ENCODE measurements around the gene DENND1A. TPM values are rescaled to one million over a fixed set of nuclear protein-coding genes. Genes with fewer than 3 reads are reported as not detected.

DENND1A gene
- total RNA-seq, 1 donor from 2014 or later, result 13.6 TPM

DNA sequence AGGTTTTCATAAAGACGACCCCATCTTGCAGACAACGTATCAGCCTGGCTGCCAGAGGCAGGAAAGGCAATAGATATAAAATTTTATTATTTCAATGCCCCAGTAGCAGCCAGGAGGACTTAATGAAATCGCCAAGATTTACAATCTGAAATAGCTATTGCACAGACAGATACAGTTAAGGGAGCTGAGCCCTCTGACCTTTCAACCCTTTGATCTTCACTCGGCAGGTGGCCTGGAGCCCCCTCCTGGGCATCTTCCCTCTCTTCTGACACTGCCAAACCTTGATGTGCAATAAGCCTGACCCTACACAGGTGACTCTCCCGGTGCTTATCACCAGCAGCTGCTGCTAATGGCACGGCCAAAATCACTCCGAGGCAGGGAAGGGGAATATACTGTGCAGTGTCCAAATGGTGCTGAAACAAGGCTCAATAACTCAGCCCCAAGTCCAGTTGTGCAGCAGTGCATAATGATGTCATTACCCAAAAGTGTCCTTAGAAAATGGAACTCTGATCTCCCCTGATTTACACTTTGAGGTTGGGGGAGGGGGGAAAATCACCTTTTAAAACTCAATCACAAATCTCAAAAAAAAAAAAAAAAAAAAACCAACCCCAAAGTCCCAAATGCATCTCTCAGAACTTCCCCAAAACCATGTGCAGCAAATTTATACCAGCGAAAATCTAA is 331.9 kb downstream of the DENND1A start:
- DNase-seq (ENCODE audit: missing footprints), result no peak
- no peak for ATAC-seq
- intact Hi-C loops (cut with DNase I), result no loop called here

DNA sequence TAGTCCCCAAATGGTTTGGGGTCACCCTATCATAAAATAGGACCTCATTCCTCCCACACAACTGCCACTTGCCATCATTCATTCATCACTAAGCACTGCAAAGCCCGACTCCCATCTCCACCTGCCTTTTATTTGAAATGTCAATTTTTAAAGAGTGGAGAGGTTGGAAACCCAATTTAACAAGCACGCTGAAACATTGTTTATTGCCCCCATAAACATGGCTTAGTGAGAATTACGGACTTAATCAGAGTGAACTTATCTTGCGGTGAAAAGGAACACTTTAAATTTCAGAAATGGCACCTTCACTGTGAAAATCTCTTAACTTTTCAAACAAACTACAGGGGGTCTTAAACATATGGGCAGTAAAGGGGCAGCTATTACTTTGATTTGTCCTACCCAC is 332.9 kb downstream of the DENND1A start:
- DNase-seq (ENCODE audit: missing footprints) (no peak), ATAC-seq (no peak)
- intact Hi-C loops (cut with DNase I), result no loop called here

DNA sequence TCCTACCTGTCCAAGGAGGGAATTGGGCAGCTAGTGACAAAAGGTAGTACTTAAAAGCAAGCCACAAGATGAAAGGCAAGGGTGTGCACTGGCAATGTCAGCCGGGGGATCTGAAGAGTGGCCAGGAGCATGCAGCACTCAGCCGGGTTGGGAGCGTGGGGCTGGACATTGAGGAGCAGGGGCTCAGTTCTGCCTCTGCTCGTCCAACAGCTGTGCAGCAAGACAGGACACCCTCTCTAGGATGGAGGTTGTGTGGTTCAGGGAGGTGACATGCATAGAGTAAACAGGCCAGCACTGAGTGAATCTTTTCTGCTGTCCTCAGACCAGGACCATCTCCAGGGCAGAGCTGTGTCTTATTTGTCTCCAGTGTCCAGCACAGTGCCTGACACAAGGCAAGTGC is 338.6 kb downstream of the DENND1A start:
- no peak for ATAC-seq

GRCh38 chr9:123590499-123590898 is 339.4 kb downstream of the DENND1A start:
- DNase-seq (ENCODE audit: missing footprints) (no peak), ATAC-seq (no peak)
- intact Hi-C loops (cut with DNase I), result no loop called here

More for the DNA sequence above, 338.6 kb downstream of the DENND1A start:
- DNase-seq (ENCODE audit: missing footprints), result no peak
- intact Hi-C loops (cut with DNase I), result no loop called here

DNA sequence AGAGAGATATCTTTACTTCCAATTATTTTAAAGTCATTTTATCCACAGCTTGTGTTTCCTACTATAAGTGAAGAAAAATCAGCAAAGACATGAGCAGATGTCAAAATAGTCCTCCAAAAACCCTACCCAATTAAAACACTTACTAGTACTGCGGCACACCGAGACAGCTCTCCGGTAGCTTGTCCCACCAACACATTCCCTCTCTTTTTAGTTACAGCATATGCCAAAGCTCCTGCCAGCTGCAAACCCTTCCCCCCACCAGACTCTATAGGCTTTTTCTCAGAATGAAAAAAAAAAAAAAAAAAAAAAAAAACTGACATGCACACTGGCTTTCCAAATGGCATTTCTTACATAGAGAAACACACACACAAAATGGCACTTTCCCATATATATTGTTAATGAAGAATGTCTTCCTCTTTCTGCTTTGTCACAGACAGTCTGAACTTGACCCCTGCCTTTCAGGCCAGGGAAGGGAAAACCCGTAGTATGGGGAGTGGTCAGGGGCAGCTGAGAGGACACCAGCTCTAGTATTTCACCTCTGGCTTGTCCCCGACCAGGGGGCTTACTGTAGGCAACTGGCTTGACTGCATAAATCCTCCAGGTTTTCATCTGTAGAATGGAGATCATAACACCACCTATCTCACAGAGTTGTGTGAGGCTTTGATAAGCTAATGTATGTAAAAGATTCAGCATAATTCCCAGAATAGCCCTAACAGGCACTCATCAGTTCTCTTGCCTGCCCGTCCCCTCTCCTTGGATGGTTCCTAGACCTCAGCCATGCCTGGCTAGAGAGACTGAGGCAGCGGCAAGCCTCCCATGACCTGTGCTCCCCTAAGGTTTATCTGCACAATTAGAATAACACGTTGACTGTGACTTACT is 340.3 kb downstream of the DENND1A start:
- DNase-seq (ENCODE audit: missing footprints), result no peak
- intact Hi-C loops (cut with DNase I), result no loop called here

DNA sequence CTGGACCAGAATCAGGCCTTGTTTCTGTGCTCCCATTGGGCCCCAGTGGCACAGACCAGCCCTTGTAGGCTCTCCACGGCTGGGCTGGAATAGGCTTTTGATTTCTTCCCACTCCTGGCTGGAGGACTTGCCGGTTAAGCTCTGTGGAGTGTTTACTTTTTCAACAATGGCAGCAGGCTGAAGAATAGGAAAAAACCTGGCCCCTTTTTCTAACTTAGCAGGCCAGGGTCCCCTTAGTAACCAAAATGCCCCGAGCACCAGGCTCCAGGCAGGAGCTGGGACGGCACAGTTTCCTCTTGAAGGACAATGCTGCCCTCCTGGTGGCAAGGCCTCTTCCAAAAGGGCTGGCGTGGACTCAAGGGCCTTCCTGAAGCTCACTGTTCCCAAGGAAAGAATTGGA is 343.7 kb downstream of the DENND1A start:
- intact Hi-C loops (cut with DNase I), result no loop called here
- DNase-seq (ENCODE audit: missing footprints) (no peak), ATAC-seq (no peak)

More for the DNA sequence above, 340.3 kb downstream of the DENND1A start:
- ATAC-seq, result no peak

GRCh38 chr9:123584202-123585176 is 345.4 kb downstream of the DENND1A start:
- intact Hi-C loops (cut with DNase I), result no loop called here
- no peak for ATAC-seq

DNA sequence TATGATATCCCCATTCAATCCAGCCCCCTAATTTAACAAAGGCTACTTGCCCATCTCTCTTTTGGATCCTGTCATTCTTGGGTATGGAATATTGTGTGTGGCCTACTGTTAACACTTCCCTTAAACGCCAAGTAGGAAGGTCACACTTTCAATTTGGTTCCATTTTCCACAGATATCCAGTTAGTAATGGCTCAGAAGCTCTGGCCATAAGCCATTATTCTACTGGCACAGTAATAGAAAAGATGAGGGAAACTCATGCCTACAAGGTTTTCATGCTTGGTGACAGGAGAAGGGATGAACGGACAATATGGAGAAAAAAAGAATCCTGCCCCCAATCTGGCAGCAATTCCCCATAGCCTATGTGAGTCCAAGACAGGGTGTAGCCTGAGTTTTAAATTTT is 346.3 kb downstream of the DENND1A start:
- intact Hi-C loops (cut with DNase I), result no loop called here
- DNase-seq (ENCODE audit: missing footprints) (no peak), ATAC-seq (no peak)

More at GRCh38 chr9:123584202-123585176, 345.4 kb downstream of the DENND1A start:
- no peak for DNase-seq (ENCODE audit: missing footprints)

DNA sequence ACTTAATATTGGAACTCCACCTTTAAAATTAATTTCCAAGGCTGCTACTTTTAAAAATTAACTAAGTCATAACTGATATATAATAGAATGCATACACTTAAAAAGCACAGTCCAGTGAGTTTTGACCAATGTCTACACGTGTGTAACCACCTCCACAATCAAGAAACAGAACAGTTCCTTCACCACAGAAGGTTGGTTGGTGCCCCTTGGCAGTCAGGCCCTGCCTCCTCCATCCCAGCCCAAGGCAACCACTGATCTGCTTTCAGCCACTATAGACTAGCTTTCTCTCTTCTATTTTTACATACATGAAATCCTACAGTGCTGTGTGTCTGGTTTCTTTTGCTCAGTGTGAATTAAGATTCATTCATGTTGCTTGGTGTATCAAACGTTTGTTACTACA is 358.7 kb downstream of the DENND1A start:
- ATAC-seq, result no peak
- no peak for DNase-seq (ENCODE audit: missing footprints)
- intact Hi-C loops (cut with DNase I), result no loop called here

DNA sequence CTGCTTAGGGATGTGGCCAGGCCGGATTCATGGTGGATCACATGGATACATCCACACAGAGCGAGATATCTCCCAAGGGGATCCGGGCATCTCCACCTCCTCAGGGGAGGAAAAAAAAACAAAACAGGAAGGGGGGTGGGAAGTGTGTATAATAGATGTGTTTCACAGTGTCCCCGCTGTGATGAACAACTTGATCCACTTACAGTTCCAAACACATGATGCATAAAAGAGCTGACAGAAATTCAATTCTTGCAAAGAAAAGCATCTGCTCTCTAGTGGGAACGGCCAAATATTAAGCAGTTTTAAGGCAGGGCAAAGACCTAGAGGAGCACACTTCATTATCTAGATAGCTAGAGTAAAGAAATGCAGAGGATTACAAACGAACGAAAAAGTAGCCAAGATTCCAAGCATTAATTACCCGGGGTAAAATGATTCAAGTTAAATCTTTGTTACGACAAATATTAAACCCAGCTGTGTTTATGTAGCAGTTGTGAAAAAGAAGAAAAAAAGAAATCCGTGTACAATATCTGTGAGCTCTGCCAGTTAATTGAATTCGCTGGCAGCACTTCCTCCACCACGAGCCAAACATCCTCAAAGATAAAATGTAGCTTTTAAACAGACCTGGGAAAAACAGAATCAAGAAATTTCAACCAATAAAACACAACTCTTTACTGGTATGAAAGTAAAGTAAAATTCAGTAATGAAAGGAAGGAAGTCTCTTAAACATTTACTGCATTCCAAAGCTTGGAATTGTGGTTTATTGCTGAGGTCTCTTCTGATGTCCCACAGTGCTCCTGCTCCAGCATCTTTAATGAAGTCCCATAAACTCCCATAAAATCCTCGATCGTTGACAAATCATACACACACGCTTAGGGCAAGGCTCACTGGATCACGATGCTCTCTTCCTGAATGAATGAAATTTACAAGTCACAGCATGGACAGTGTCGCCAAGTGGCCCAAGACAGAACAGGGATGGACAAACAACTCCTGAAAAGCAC is 360.9 kb downstream of the DENND1A start:
- peak; percentile 88 for ATAC-seq
- no peak for DNase-seq (ENCODE audit: missing footprints)
- intact Hi-C loops (cut with DNase I), result no loop called here

- intact Hi-C loops (cut with DNase I), result no loop called here
- DNase-seq (ENCODE audit: missing footprints), result no peak
- ATAC-seq, result no peak
These were observed 362.9 kb downstream of the DENND1A start for GRCh38 chr9:123567013-123567412.

GRCh38 chr9:123564652-123565051 is 365.3 kb downstream of the DENND1A start:
- intact Hi-C loops (cut with DNase I), result no loop called here
- ATAC-seq (no peak), DNase-seq (ENCODE audit: missing footprints) (no peak)

DNA sequence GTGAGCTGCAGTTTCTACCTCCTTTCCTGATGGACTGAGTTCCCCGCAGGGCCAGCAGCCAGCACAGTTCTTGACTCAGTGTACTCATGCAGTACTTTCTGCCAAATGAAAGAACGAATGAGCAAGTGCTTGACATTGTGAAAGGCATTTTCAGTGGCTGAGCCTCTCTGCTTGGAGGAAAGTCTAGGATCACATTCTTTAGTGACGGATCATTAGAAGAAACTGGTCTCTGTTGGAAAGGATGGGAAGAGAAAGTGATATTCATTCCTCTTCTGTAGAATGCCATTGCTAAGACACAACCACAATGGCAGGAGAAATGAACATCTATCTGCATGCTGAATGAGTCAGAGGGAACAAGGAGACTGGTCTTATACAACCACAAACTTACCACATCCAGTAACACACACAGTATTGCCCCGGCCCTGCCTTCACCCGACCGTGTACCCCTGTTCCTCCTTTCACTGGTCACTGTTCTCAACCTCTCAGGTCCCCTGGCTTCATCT is 367.0 kb downstream of the DENND1A start:
- ATAC-seq (no peak), DNase-seq (ENCODE audit: missing footprints) (peak; percentile 49)
- intact Hi-C loops (cut with DNase I), result no loop called here

DNA sequence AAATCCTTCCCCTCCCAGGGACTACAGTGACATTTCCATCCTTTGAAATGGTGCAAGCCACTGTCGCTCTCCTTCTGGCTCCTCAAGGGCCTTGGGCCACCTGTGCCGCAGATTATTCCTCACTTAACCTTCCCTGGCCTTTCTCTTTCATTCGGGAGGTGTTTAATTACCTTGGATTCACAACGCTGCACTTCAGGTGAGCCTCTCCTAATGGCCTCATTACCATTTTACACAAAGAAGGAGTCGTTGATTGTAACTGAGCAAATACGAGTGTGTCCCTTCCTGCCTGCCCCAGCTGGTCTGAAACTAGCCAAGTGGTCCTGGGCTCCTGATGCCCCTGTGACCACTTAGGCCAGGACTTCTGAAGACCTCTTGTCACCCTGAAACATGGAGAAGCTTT is 368.9 kb downstream of the DENND1A start:
- ATAC-seq (no peak), DNase-seq (ENCODE audit: missing footprints) (no peak)
- intact Hi-C loops (cut with DNase I), result no loop called here

DNA sequence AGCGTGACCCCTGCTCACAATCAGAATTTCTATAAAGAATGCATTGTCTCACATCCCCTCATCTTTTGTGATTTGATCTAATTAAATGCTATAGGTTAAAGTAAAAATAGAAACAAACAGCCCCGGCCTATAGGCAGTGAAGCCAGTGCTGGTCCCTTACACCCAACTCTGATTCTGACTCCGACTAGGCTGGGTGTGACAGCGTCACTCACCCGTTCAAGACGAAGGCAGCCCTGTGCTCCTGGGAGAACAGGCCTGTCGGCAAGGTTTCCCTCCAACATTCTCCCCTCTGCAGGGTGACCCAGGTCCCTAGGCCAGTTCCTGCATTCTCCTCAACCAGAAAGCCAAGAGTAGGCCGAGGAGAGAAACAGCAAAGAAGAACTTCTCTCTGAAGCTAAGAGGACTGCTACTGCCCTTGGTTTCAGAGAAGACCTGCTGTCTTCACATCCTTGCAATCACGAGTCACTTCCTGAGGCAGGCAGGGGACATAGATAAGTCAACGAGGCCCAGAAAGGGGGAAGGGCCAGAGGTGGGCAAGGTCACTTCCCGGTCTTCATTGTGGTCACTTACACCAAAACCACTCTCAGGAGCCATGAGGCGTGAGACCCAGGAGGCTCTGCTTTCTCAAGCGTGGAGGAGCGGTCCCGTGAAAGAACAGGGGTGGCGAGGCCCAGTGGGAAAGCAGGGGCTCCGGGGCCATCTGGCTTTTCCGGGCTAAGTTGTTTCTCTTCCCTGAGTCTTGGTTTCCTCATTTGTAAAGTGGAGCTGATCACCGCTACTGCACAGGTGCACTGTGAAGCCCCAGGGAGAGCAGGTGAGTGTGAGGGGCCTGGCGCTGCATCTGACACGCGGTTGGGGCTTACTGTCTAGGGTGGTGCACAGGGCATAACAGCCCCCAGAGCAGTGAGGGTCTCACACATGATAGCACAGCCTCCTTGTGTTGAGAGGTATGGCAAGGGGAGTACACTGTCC is 373.2 kb downstream of the DENND1A start:
- DNase-seq (ENCODE audit: missing footprints) (no peak), ATAC-seq (no peak)
- intact Hi-C loops (cut with DNase I), result no loop called here

DNA sequence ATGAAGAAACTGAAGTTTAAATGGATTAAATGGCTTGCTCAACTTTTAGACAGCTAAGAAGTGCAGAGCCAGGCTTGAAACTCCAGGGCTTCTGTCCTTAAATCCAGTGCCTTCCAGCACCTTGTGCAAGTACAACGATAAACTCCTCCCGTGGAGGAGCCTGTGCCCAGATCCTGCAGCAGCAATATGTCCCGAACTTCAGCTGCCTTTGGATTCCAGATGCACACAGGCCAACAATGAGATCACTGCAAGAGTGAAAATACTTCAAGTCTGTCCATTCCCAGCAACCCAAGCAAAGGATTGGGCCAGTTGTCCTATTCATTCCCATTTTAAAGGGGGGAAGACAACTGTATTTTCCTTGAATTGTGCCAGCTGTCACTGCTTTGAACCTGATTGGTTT is 374.3 kb downstream of the DENND1A start:
- intact Hi-C loops (cut with DNase I), result no loop called here
- ATAC-seq (peak; percentile 93), DNase-seq (ENCODE audit: missing footprints) (peak; percentile 64)

GRCh38 chr9:123552530-123552929 is 377.4 kb downstream of the DENND1A start:
- intact Hi-C loops (cut with DNase I), result no loop called here
- ATAC-seq (no peak), DNase-seq (ENCODE audit: missing footprints) (peak; percentile 60)
